GM21737 (cell line): ENCODE results near the gene GRIA3.
"Not testable (repeated sequence)": the region's sequence is repeated elsewhere in the genome, so short reads cannot be mapped to it uniquely, and the experiment has no call there.

ENCODE experiments used
- ATAC-seq: cut with Tn5 transposase; IDR thresholded peaks from one replicate; pipeline ENCODE4 v1.9.1; 2021; ENCODE audit warnings: mild to moderate bottlenecking, moderate library complexity; ENCODE audit not compliant: unreplicated experiment

The GRIA3 gene

GRCh38 chrX:123518791-123519190 is 334.7 kb downstream of the GRIA3 start:
- no peak for ATAC-seq

- no peak for ATAC-seq
These were observed 341.1 kb downstream of the GRIA3 start for GRCh38 chrX:123525123-123525725.

DNA sequence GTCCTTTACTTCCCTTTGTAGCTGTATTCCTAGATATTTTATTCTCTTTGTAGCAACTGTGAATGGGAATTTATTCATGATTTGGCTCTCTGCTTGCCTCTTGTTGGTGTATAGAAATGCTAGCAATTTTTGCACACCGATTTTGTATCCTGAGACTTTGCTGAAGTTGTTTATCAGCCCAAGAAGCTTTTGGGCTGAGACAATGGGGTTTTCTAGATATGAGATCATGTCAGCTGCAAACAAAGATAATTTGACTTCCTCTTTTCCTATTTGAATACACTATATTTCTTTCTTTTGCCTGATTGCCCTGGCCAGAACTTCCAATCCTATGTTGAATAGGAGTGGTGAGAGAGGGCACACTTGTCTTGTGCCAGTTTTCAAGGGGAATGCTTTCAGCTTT is 346.6 kb downstream of the GRIA3 start:
- ATAC-seq: not testable (repeated sequence)
